GM18517 (cell line): ENCODE results near the gene ATXN7L3.
"Not testable (repeated sequence)": the region's sequence is repeated elsewhere in the genome, so short reads cannot be mapped to it uniquely, and the experiment has no call there.

Source experiments
- ATAC-seq: cut with Tn5 transposase; IDR thresholded peaks from one replicate; pipeline ENCODE4 v1.9.1; 2021; ENCODE audit warnings: mild to moderate bottlenecking, moderate library complexity; ENCODE audit not compliant: unreplicated experiment

ATXN7L3 gene

GRCh38 chr17:44176671-44177501, 22.8 kb downstream of the ATXN7L3 start:
- ATAC-seq: no peak

- no peak for ATAC-seq
Measured at GRCh38 chr17:44176257-44176656, 23.4 kb downstream of the ATXN7L3 start.

- ATAC-seq: no peak
Measured at GRCh38 chr17:44174427-44174826, 25.3 kb downstream of the ATXN7L3 start.

GRCh38 chr17:44171931-44172455, 27.7 kb downstream of the ATXN7L3 start:
- ATAC-seq: no peak

GRCh38 chr17:44170499-44171201, 29.0 kb downstream of the ATXN7L3 start, which contains the start of gene ASB16:
ASB16 (plus strand) TSS chr17:44170704; CDS start chr17:44170790, 86 bp downstream.
- ATAC-seq: no peak

- no peak for ATAC-seq
Measured at GRCh38 chr17:44170135-44170498, 29.6 kb downstream of the ATXN7L3 start.

GRCh38 chr17:44167181-44167861, 32.4 kb downstream of the ATXN7L3 start:
- ATAC-seq: no peak

GRCh38 chr17:44164476-44164875, 35.2 kb downstream of the ATXN7L3 start:
- ATAC-seq: no peak

GRCh38 chr17:44159519-44160210, 40.0 kb downstream of the ATXN7L3 start:
- ATAC-seq: no peak

- ATAC-seq: no peak
Measured at GRCh38 chr17:44155488-44155887, 44.2 kb downstream of the ATXN7L3 start.

GRCh38 chr17:44152875-44153274, 46.8 kb downstream of the ATXN7L3 start:
- ATAC-seq: no peak

- ATAC-seq: no peak
Measured at GRCh38 chr17:44149750-44150329, 49.8 kb downstream of the ATXN7L3 start.

GRCh38 chr17:44149066-44149465, 50.6 kb downstream of the ATXN7L3 start:
- not testable (repeated sequence) for ATAC-seq

- no peak for ATAC-seq
Measured at GRCh38 chr17:44147812-44148211, 51.9 kb downstream of the ATXN7L3 start.

GRCh38 chr17:44146375-44147346, 53.0 kb downstream of the ATXN7L3 start:
- ATAC-seq: no peak

GRCh38 chr17:44144966-44145739, 54.5 kb downstream of the ATXN7L3 start:
- ATAC-seq: no peak

- not testable (repeated sequence) for ATAC-seq
Measured at GRCh38 chr17:44143921-44144320, 55.8 kb downstream of the ATXN7L3 start.
